ENCODE results near the gene KIFBP.
A peak's percentile ranks its signal among the peaks of the same experiment; 100 is the strongest.
"Not testable (repeated sequence)": the region's sequence is repeated elsewhere in the genome, so short reads cannot be mapped to it uniquely, and the experiment has no call there.

The KIFBP gene, protein sequence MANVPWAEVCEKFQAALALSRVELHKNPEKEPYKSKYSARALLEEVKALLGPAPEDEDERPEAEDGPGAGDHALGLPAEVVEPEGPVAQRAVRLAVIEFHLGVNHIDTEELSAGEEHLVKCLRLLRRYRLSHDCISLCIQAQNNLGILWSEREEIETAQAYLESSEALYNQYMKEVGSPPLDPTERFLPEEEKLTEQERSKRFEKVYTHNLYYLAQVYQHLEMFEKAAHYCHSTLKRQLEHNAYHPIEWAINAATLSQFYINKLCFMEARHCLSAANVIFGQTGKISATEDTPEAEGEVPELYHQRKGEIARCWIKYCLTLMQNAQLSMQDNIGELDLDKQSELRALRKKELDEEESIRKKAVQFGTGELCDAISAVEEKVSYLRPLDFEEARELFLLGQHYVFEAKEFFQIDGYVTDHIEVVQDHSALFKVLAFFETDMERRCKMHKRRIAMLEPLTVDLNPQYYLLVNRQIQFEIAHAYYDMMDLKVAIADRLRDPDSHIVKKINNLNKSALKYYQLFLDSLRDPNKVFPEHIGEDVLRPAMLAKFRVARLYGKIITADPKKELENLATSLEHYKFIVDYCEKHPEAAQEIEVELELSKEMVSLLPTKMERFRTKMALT

DNA sequence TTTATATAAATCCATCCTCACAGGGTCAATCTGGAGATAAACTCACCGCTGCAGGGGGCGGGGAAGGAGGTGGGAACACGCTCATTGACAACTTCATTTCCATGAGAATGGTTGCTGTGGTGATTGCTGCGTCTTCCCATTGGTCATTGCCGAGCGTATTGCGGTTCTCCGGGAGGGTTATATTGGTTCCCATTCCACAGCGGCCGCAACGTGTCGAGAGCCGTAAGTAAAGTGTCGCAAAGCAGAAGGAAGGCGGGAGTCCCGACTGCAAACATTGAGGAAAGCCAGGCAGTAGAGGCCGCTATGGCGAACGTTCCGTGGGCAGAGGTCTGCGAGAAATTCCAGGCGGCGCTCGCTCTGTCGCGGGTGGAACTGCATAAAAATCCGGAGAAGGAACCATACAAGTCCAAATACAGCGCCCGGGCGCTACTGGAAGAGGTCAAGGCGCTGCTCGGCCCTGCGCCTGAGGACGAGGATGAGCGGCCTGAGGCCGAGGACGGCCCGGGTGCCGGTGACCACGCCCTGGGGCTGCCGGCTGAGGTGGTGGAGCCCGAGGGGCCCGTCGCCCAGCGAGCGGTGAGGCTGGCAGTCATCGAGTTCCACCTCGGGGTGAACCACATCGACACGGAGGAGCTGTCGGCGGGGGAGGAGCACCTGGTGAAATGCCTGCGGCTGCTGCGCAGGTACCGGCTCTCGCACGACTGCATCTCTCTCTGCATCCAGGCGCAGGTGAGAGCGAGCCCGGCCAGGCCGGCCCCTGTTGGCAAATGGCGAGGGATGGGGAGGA is at the start of gene KIFBP:
KIFBP (plus strand) TSS at position 274 of the 787 bp plus-strand sequence; CDS start at position 304, 30 bp downstream.
- peak; percentile 97 for DNase-seq (ENCODE audit: low spot score)

DNA sequence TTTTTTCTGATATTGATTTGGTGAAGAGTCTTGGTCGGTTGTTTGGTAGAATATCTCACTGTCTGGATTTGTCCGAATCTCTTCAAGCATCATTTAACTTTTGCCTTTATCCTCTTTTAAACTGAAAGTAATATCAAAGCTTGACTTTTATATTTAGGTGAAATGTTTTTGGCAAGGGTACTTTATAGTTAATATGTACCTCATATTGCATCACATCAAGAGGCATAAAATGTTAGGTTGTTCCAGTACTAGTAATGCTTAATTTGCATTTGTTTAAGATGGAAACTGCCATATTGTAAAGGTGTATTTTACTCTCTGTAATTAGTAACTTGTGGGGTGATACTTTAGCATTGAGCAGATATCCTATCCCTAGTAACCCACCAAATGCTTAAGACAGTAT is 49.7 kb upstream of the KIFBP start:
- no peak for DNase-seq (ENCODE audit: low spot score)

DNA sequence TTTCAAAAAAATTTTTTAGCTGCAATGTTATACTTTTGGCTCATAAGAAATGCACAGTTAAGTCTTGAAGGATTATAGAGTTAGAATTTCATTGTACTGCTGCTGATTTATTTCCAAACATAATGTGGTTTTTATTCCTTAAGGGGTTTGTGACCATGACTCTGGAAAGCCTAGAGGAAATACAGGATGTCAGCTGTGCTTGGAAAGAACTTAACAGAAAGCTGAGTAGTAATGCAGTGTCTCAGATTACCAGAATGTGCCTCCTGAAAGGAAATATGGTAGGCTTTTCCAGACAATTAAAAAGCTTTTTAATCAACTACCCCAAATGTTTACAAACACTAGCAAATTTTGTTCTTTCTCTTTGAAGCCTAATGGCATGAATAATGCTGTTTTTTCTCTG is 47.7 kb upstream of the KIFBP start:
- not testable (repeated sequence) for DNase-seq (ENCODE audit: low spot score)

DNA sequence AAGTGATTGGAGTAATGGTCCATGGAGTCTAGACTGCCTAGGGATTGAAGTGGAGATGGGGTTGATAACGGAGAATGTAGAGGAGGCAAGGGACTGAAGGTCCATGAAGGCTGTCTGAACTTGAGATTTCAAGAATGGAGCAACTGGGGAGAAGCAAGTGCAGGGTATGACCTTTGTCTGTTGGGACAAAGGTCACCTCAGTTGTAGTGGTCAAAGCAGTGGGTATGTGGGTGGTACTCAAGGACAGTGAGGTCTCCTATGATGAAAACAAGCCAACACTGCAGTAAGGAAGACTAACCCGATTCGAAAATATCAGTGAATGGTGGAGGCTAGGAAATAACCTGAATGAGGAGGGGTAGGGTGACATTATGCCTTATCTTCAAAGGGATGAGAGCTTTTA is 38.0 kb upstream of the KIFBP start:
- no peak for DNase-seq (ENCODE audit: low spot score)

DNA sequence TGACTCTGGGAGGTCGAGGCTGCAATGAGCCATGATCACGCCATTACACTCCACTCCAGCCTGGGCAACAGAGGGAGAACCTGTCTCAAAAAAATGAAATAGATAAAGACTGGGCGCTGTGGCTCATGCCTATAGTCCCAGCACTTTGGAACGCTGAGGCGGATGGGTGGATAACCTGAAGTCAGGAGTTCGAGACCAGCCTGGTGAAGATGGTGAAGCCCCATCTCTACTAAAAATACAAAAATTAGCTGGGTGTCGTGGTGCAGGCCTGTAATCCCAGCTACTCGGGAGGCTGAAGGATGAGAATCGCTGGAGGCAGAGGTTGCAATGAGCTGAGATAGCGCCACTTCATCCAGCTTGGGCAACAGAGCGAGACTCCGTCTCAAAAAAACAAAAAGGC is 33.7 kb upstream of the KIFBP start:
- no peak for DNase-seq (ENCODE audit: low spot score)

DNA sequence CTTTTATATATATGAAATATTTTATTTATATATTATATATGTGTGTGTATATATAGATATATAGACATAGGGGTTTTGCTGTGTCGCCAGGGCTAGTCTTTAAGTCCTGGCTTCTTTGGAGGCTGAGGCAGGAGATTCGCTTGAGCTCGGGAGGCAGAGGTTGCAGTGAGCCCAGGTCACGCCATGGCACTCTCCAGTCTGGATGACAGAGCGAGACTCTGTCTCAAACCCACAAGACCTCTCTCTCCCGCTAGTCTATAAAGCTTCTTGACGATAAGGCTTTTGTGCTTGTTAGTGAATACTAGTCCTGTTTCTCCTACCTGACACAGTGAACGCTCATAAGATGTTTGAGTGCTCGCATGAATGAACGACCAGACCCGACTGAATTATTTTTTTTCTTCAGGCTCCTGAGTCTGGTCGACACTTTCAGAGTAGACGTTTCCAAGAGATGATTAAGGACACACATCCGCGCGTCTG is 33.2 kb upstream of the KIFBP start:
- DNase-seq (ENCODE audit: low spot score): no peak

DNA sequence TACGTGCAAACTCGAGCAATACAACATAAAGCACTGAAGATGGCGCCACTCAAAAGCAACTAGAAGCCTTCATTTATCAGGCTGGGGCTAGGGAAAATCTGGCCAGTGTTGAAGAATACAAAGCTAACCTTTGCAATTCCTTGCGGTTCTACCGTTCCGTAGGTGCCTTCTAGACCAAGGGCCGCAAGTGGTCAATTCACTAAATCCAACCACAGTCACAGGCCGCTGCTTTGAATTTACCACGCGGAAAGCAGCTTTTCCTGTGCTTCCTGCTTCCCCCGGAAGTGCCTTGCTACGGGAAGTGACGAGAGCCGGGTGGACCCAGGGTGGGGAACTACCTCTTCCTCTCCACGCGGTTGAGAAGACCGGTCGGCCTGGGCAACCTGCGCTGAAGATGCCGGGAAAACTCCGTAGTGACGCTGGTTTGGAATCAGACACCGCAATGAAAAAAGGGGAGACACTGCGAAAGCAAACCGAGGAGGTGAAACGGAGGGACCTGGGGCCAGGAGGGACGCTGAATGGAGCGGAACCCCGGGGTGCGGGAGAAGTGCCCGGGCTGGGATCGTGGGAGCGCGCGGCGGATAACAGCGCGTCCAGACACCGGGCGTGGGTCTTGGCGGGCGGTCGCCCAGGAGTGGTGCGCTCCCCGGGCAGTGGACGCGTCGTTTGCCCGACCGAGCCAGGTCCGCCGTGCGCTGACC is 32.6 kb upstream of the KIFBP start, which contains the start of gene DDX21:
DDX21 (plus strand) TSS at position 339 of the 701 bp plus-strand sequence; CDS start at position 395, 56 bp downstream.
- DNase-seq (ENCODE audit: low spot score): peak; percentile 96

DNA sequence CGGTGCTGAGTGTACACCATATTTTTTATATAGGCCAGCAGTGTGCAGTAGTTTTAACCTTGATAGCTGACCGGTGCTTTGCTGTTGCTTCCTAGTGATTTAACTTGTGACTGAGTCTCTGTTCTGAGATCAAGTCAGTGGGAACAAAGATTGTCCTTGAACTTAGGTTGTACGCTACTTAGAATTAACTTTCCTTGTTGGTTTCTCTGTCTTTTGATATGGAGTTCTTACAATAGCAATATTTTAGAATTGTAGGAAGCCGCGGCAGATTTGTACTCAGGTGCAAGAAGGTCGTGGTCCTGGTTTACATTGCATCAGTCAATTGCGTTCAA is 31.4 kb upstream of the KIFBP start:
- DNase-seq (ENCODE audit: low spot score): no peak

DNA sequence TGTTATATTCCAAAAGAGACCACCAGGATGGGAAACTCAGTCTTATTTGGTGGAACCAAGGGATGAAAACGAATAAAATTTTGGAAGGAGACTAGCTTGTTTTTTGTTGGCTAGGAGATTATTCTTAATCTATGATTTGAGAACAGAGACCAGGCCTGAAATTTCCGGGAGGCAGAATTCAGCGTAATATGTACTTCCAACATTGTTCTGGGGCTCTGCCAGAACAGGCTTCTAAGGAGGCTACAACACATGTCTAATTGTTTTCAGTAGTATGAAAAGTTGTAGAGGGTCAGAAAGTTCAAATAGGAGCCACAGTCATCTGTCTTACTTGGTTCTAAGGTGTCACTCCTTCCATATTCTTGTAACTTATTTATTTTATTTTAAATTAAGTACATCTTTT is 30.9 kb upstream of the KIFBP start:
- DNase-seq (ENCODE audit: low spot score): no peak

DNA sequence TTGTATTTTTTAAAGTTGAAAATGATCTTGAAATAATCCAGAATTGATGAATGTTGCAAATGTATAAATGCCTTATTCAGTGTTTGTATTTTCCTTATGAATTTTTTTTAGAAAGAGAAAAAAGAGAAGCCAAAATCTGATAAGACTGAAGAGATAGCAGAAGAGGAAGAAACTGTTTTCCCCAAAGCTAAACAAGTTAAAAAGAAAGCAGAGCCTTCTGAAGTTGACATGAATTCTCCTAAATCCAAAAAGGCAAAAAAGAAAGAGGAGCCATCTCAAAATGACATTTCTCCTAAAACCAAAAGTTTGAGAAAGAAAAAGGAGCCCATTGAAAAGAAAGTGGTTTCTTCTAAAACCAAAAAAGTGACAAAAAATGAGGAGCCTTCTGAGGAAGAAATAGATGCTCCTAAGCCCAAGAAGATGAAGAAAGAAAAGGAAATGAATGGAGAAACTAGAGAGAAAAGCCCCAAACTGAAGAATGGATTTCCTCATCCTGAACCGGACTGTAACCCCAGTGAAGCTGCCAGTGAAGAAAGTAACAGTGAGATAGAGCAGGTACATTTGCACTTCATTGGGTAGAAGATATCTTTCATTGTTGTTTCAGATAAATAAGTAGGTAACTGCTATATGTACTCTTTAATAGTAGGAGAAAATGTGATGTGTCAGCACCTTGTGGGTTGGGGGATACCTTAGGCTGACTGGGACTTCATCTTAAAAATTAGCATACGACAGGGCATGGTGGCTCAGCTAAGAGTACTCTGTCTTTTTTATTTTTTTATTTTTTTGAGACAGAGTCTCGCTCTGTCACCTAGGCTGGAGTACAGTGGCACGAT is 28.7 kb upstream of the KIFBP start:
- no peak for DNase-seq (ENCODE audit: low spot score)

DNA sequence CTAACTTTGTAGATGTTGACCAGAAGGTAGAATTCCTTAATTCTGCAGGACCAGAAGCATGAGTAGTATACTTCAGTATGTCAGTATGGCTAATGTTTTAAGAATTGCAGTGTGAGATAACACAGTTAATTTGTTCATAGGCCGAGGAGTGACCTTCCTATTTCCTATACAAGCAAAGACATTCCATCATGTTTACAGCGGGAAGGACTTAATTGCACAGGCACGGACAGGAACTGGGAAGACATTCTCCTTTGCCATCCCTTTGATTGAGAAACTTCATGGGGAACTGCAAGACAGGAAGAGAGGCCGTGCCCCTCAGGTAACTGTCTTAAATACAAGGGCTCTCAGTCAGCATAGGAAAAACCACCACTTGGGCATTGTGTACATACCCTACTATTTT is 25.5 kb upstream of the KIFBP start:
- DNase-seq (ENCODE audit: low spot score): no peak

DNA sequence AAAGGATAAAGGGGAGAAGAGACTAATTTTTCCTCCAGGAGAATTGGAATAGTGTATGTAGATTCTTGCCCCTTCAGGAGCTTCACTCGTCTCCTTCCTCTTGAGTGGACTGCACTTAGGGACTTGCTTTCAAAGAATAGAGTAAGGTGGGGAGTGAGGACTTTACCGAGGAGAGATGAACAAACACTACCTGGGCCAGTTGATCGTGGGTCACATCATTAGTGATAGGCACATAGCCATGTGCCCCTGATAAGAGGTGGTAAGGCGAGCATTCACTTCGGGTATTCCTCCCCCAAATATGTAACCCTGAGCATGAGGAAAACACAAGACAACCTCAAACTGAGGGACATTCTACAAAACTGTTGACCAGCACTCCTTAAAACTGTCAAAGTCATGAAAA is 14.6 kb upstream of the KIFBP start:
- DNase-seq (ENCODE audit: low spot score): no peak

DNA sequence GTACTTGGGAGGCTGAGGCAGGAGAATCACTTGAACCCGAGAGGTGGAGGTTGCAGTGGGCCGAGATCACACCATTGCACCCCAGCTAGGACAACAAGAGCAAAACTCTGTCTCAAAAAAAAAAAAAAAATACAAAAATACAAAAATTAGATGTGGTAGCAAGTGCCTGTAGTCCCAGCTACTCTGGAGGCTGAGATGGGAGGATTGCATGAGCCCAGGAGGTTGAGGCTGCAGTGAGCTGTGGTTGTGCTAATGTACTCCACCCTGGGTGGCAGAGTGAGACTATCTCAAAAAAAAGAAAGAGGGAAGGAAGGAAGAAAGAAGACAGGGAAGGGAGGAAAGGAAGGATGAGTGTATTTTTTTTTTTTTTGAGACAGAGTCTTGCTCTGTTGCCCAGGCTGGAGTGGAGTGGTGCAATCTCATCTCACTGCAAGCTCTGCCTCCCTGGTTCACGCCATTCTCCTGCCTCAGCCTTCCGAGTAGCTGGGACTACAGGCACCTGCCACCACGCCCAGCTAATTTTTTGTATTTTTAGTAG is 12.6 kb upstream of the KIFBP start:
- not testable (repeated sequence) for DNase-seq (ENCODE audit: low spot score)

DNA sequence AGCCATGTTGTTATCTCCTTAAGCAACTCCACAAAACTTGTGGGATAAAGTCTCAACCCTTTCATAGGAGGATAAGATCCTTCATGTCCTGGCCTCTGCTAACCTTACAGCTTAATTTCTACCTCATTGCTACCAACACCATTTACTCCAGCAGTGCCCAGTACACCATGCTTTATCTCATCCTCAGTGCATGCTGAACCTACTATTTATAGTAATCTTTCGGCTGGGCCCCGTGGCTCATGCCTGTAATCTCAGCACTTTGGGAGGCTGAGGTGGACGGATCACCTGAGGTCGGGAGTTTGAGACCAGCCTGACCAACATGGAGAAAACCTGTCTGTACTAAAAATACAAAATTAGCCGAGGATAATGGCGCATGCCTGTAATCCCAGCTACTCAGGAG is 8.9 kb upstream of the KIFBP start:
- not testable (repeated sequence) for DNase-seq (ENCODE audit: low spot score)

DNA sequence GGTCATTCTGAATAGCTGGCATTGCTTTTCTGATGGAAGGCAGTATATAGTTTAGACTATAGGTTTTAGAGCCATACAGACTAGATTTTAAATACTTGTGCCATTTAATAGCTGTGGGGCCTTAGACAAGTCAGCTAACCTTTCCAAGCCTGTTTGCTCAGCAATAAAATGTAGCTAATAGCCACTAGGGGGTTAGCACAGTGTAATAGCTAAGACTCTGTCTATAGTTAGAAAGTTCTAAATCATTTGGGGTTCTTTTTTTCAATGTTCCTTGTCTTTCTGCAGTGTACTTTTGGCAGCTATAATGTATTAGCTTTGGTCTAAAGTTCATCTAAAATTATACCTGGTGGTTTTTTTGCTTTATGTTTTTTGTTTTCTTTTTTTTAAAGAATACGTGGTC is 7.5 kb upstream of the KIFBP start:
- no peak for DNase-seq (ENCODE audit: low spot score)

DNA sequence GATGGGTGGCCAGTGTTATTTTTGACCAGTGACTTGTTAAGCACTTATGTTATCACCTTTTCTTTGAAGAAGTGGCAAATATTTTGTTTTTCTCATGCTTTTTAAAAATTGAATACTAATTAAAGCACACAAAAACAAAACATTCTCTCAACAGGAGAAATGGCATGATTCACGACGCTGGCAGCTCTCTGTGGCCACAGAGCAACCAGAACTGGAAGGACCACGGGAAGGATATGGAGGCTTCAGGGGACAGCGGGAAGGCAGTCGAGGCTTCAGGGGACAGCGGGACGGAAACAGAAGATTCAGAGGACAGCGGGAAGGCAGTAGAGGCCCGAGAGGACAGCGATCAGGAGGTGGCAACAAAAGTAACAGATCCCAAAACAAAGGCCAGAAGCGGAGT is 6.2 kb upstream of the KIFBP start:
- DNase-seq (ENCODE audit: low spot score): no peak

DNA sequence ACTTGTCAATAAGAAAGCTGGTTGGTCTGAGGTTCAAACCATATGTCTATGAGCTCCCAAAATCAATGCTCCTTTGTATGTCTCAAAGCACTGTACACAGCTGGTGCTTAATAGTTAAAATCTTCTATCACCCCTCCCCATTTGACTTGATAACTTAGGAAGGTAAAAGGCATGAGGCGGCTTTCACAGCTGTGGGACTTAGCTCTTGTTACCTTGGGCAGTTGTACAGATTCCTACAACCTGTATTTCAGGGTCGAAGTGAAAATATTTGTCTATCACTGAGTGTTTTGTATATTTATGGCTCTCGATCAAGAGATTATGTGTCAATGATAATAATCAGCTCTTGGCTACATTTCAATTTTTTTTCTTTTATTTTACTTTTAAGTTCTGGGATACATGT is 992 bp upstream of the KIFBP start:
- DNase-seq (ENCODE audit: low spot score): no peak

DNA sequence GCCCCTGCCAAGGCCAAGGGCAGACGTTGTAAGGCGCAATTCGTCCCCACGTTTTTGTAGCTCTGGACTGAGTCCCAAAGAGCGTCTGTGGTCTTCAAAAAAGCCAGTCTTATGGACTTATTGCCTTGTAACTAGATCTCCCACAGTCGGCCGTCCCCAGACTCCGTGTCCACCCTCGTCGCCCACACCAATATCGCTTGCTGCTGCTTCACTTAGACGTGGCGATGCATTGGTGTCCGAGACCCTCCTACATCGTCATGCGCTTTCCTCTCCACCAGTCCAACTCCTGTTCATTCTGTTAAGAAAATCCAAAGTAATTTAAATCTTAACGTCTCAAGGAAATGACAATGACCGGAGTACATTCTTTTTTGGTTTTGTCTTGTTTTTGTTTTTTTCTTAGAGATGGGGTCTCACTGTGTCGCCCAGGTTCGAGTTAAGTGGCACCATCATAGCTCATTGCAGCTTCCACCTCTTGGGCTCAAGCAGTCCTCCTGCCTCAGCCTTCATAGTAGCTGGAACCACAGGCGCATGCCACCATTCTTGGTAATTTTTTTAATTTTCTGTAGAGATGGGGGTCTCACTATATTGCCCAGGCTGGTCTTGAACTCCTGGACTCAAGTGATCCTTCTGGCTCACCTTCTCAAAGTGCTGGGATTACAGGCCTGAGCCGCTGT is 851 bp downstream of the KIFBP start:
- DNase-seq (ENCODE audit: low spot score): peak; percentile 22

DNA sequence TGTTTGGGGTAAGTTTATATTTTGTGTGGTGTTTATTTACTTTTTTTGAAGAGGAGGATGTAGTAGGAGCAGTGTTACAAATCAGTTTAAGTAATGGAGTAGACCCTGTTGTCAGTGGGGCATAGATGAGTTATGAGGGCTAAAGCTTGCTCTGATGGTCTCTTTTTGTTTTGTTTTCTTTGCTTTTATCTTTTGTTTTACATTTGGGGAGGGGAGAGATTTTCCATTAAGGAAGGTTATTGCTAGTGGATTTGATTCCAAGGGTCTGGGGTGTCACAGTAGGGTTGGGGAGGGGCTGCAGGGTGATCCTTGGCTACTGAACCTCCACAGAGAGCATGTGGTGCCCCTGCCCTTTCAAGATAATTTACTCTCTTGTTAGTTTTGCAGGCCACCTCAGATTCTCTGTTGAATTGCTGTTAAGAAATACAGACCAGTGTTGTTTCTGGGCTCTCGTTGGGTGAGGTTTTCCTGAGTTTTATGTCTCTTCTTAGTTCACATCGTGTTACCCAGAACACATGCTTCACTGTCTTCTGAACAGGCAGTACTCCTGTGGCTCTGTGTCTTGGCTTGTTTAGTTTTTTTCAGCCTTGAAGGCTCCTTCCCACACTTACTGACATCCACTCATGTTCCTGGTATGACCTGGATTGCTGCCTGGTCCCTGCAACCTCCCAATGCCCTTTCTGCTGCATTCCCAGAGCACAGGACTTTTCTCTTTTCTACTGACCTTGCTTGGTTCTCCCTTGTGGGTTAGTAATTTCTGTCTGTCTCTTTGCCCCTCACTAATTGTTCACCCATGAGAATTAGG is 4.2 kb downstream of the KIFBP start:
- peak; percentile 81 for DNase-seq (ENCODE audit: low spot score)

DNA sequence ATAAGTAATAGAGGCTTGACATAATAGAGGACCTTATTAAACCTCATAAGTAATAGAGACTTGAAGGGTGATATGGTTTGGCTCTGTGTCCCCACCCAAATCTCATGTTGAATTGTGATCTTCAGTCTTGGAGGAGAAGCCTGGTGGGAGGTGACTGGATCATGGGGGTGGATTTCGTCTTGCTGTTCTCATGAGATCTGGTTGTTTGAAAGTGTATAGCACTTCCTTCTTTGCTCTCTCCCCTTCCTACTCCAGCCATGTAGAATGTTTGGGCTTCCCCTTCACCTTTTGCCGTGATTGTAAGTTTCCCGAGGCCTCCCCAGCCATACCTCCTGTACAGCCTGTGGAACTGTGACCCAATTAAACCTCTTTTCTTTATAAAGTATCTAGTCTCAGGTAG is 8.6 kb downstream of the KIFBP start:
- DNase-seq (ENCODE audit: low spot score): no peak
